Measurements from ENCODE around the gene RXRA. TPM values are rescaled to one million over a fixed set of nuclear protein-coding genes. Genes with fewer than 3 reads are reported as not detected.

The RXRA gene
- total and polyA plus RNA-seq, 2 donors (not counting 1 experiment from before 2014, with no cell fraction given) = 2.6 to 6.8 TPM

DNA sequence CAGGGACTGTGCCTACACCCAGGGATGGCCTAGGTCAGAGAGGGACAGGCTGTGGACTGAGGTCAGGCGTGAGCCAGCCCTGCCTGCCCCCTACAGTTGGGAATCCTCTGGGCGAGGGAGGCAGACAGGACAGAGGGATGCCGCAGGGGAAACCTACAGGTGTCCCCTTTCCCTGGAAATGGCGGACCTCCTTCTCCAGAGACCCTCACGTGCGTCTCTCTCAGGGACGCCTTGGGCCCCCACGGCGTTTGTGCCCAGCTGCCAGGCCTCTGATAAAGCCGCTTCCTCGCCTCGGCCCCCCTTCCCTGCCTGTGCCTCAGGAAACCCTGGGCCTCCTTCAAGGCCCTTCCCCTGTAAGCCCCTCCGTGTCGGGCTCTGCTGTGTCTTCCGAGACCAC, 129.3 kb downstream of the RXRA start:
- intact Hi-C loops (cut with micrococcal nuclease) = no loop called here
- Histone ChIP-seq H3K79me2 (ENCODE audit: control insufficient read depth, insufficient read depth, low read length) (no peaks in the 10 kb centered on the region), H3K9me3 (ENCODE audit: control extremely low read depth in 1 of 3, control insufficient read depth in 2 of 3, insufficient read depth in 1 of 3, low read length in 2 of 3) (no peaks in the 10 kb centered on the region), H3K27ac (ENCODE audit: low read length in 2 of 2) (peak overlapping the region; percentile 77 to 85), H3K4me2 (replicated peaks; ENCODE audit: low read depth, low read length, poor library complexity, severe bottlenecking) (peak overlapping the region; percentile 85), H2AFZ (ENCODE audit: insufficient read depth, low read depth, low read length, poor library complexity, severe bottlenecking) (peak overlapping the region; percentile 80), H3K4me1 (ENCODE audit: control insufficient read depth in 2 of 2, insufficient read depth in 2 of 2, low read length in 2 of 2) (peaks cover 14 to 20% of the 10 kb centered on the region in 2 donors), H3K27me3 (replicated peaks in 1 of 4; ENCODE audit: control extremely low read depth in 1 of 4, control insufficient read depth in 3 of 4, insufficient read depth in 4 of 4, low read length in 3 of 4) (no peaks in the 10 kb centered on the region), H3K4me3 (ENCODE audit: control extremely low read depth in 1 of 5, extremely low read depth in 1 of 5, insufficient read depth in 1 of 5, low read depth in 2 of 5, low read length in 4 of 5) (peak overlapping the region in 4 of 5 experiments; percentile 58 to 67 (median 61)), H4K20me1 (ENCODE audit: control insufficient read depth, insufficient read depth, low read length, poor library complexity, severe bottlenecking) (no peaks in the 10 kb centered on the region), H3K36me3 (replicated peaks in 1 of 2; ENCODE audit: control extremely low read depth in 1 of 2, control insufficient read depth in 1 of 2, extremely low read depth in 1 of 2, insufficient read depth in 2 of 2, low read length in 1 of 2) (no peaks in the 10 kb centered on the region), H3K9ac (ENCODE audit: low read length) (peak overlapping the region; percentile 67)
- Mint-ChIP-seq H3K4me1 (peaks cover 11% of the 10 kb centered on the region), H3K4me3 (peak overlapping the region; percentile 88), H3K27me3 (no peaks in the 10 kb centered on the region), H3K9me3 (ENCODE audit: insufficient read depth) (no peaks in the 10 kb centered on the region), H3K27ac (peak overlapping the region; percentile 81)
- ATAC-seq (ENCODE audit: low read depth) (no peak), DNase-seq (no peak)
- ChIA-PET CTCF (interaction anchor here (1.1 to 2.8 kb wide), 4 partner anchors 10 to 527 kb away, joined by 3 to 13 read pairs (median 9); no protein-coding TSS in a partner anchor), POLR2A (interaction anchor here (1.4 to 1.9 kb wide), 2 partner anchors 20 to 291 kb away, joined by 5 to 8 read pairs; partner anchors contain the start of gene RNU6ATAC)
- no peak for TF ChIP-seq EZH2 (IDR thresholded peaks at IDR 0.05; ENCODE audit: borderline replicate concordance, insufficient read depth, low read depth, low read length, poor library complexity, severe bottlenecking)
- WGBS (ENCODE audit: insufficient coverage) = 56% methylated on average over 15 of the region's 15 CpGs

- Histone ChIP-seq H3K79me2 (ENCODE audit: control insufficient read depth, insufficient read depth, low read length) (no peaks in the 10 kb centered on the region), H3K4me2 (replicated peaks; ENCODE audit: low read depth, low read length, poor library complexity, severe bottlenecking) (peak overlapping the region; percentile 85), H3K9ac (ENCODE audit: low read length) (peak overlapping the region; percentile 67), H2AFZ (ENCODE audit: insufficient read depth, low read depth, low read length, poor library complexity, severe bottlenecking) (peak overlapping the region; percentile 80), H4K20me1 (ENCODE audit: control insufficient read depth, insufficient read depth, low read length, poor library complexity, severe bottlenecking) (no peaks in the 10 kb centered on the region), H3K36me3 (replicated peaks in 1 of 2; ENCODE audit: control extremely low read depth in 1 of 2, control insufficient read depth in 1 of 2, extremely low read depth in 1 of 2, insufficient read depth in 2 of 2, low read length in 1 of 2) (no peaks in the 10 kb centered on the region), H3K4me1 (ENCODE audit: control insufficient read depth in 2 of 2, insufficient read depth in 2 of 2, low read length in 2 of 2) (peaks cover 14 to 20% of the 10 kb centered on the region in 2 donors), H3K27ac (ENCODE audit: low read length in 2 of 2) (peak overlapping the region; percentile 77 to 85), H3K27me3 (replicated peaks in 1 of 4; ENCODE audit: control extremely low read depth in 1 of 4, control insufficient read depth in 3 of 4, insufficient read depth in 4 of 4, low read length in 3 of 4) (no peaks in the 10 kb centered on the region), H3K4me3 (ENCODE audit: control extremely low read depth in 1 of 5, extremely low read depth in 1 of 5, insufficient read depth in 1 of 5, low read depth in 2 of 5, low read length in 4 of 5) (peak overlapping the region; percentile 51 to 67 (median 60)), H3K9me3 (ENCODE audit: control extremely low read depth in 1 of 3, control insufficient read depth in 2 of 3, insufficient read depth in 1 of 3, low read length in 2 of 3) (peaks cover 0 to 3% (median 0%) of the 10 kb centered on the region in 3 donors)
- POLR2A ChIA-PET = interaction anchor here (0.5 to 1.9 kb wide), 7 partner anchors 16 to 1789 kb away, joined by 3 to 8 read pairs (median 3); partner anchors contain the start of gene RNU6ATAC
- peaks cover 11% of the 10 kb centered on the region for H3K4me1 Mint-ChIP-seq
- ATAC-seq (ENCODE audit: low read depth) (peak; percentile 88), DNase-seq (peak; percentile 85)
- intact Hi-C loops (cut with micrococcal nuclease) = loop anchor here (2.0 kb wide), 1 partner anchor 13 kb away; no protein-coding TSS in a partner anchor
- H3K9me3 Mint-ChIP-seq (ENCODE audit: insufficient read depth) = no peaks in the 10 kb centered on the region
- TF ChIP-seq, protein P1, sequence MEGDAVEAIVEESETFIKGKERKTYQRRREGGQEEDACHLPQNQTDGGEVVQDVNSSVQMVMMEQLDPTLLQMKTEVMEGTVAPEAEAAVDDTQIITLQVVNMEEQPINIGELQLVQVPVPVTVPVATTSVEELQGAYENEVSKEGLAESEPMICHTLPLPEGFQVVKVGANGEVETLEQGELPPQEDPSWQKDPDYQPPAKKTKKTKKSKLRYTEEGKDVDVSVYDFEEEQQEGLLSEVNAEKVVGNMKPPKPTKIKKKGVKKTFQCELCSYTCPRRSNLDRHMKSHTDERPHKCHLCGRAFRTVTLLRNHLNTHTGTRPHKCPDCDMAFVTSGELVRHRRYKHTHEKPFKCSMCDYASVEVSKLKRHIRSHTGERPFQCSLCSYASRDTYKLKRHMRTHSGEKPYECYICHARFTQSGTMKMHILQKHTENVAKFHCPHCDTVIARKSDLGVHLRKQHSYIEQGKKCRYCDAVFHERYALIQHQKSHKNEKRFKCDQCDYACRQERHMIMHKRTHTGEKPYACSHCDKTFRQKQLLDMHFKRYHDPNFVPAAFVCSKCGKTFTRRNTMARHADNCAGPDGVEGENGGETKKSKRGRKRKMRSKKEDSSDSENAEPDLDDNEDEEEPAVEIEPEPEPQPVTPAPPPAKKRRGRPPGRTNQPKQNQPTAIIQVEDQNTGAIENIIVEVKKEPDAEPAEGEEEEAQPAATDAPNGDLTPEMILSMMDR (IDR thresholded peaks at IDR 0.05) = no peak
- no peak for TF ChIP-seq EZH2 (IDR thresholded peaks at IDR 0.05; ENCODE audit: borderline replicate concordance, insufficient read depth, low read depth, low read length, poor library complexity, severe bottlenecking)
- CTCF ChIA-PET = interaction anchor here (0.7 to 2.8 kb wide), 6 partner anchors 8 to 527 kb away, joined by 3 to 13 read pairs (median 9); no protein-coding TSS in a partner anchor
- peak overlapping the region; percentile 81 for H3K27ac Mint-ChIP-seq
- H3K27me3 Mint-ChIP-seq = no peaks in the 10 kb centered on the region
- peak overlapping the region; percentile 88 for H3K4me3 Mint-ChIP-seq
- 6% methylated on average over 32 of the region's 41 CpGs for WGBS (ENCODE audit: insufficient coverage)
Measured at GRCh38 chr9:134455934-134456755, 129.9 kb downstream of the RXRA start.
